Measurements from ENCODE around the gene REN.

The REN gene

DNA sequence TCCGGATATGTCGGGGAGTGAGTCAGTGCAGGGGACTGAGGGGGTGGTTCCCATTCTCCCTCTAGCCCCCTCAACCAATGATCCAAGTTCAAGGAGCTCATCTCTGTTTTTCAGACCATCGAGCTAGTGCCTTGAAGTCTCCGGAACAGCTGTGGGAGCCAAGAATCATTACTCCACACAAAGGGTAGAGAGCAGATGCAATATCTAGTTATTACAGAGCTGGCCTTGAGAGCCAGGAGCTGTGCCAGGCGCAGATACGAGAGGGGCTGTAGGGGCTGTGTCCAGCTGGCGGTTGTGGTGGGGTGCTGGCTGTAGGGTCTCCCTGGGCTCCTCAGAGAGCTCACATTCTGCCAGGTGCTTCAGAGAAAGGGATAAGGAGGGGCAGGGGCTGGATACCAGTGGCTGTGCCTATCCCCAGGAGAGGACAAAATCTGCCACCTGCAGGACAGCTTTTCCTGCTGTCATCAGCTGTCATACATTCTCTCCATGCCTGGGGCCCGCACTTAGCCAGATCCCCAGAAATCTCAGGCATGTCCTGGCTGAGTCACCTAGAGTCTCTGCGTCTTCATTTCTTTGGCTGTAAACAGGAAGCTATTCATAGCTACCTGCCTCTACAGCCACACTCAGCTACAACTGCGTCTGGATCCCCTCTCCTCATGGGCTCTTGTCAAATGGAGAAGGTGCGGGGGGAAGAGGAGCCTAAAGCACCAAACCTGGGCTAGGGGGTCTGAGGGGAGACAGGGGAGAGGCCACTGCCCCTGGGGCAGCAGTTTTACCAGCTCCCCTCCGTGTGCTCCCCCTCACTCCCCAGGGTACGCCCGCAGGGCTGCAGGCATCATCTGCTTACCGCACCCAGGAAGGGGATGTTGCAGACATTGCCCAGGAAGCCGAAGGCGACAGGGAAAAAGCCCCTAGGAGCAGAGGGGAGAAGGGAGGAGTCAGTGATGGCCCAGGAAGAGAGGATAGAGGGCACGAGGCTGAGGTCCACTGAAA is 32.5 kb upstream of the REN start:
- H3K4me3 ChIP-seq (ENCODE audit: low read length) = no peak overlapping the region
- DNase-seq (ENCODE audit: low read depth) = peak; percentile 32
- TF ChIP-seq, protein P1, sequence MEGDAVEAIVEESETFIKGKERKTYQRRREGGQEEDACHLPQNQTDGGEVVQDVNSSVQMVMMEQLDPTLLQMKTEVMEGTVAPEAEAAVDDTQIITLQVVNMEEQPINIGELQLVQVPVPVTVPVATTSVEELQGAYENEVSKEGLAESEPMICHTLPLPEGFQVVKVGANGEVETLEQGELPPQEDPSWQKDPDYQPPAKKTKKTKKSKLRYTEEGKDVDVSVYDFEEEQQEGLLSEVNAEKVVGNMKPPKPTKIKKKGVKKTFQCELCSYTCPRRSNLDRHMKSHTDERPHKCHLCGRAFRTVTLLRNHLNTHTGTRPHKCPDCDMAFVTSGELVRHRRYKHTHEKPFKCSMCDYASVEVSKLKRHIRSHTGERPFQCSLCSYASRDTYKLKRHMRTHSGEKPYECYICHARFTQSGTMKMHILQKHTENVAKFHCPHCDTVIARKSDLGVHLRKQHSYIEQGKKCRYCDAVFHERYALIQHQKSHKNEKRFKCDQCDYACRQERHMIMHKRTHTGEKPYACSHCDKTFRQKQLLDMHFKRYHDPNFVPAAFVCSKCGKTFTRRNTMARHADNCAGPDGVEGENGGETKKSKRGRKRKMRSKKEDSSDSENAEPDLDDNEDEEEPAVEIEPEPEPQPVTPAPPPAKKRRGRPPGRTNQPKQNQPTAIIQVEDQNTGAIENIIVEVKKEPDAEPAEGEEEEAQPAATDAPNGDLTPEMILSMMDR (conservative IDR thresholded peaks at IDR 0.05; ENCODE audit: low read depth, low read length) = peak; percentile 16

DNA sequence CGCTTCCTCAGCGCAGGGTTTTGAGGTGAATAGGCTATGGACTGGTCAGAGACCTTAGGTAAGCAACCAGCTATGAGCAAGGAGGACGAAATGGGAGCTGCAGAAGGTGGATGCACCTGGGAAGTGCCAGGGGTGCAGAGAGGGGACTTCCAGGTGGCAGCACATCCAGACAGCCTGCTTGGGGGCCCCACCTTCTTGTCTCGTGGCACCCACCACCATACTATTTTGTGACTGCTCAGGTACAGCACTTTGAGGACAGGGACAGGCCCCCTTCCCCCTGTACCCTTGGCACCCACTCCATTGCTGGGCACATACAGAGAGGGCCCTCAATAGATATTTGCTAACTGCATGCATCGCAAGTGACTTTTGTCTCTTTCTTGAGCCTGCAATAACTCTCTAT is 30.9 kb upstream of the REN start:
- DNase-seq (ENCODE audit: low read depth) = no peak
- TF ChIP-seq, protein P1 (conservative IDR thresholded peaks at IDR 0.05; ENCODE audit: low read depth, low read length) = no peak

DNA sequence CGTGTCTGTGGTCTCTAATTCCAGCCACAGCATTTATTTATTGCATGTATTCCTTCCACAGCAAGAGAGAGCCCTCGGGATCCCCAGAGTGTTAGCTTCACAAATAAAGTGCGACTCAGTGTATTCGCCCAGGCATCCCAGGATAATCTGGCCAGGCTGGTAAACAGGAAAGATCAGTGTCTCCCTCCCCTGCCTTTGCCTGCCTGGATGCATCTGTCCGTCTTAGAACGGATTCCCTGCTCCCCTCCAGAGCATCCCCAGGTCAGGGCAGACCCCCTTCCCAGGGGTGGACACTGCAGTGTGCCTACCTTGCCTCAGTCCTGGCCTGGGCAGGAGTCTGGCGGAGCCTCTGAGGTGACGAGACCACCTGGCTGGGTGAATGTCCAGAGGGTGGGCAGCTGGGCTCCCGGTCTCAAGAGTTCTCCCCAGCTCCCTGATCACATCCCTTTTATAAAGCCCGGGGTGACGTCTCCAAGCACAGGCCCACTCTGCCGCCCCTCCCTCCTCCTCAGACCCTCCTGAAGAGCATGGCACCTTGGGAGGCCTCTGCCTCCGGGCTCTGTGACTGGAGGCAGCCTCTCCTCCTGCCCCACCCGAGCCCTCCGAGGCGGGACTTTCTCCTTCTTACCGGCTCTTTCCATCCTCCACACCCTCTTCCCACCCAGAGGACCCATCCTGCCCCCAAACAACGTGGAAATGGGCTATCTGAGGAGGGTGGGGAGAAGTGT is 30.1 kb upstream of the REN start, which contains the start of gene KISS1:
Gene KISS1 (minus strand): TSS at position 424 of the 728 bp plus-strand sequence. CDS start 3,615 bp downstream, outside the sequence.
- TF ChIP-seq, protein P1 (conservative IDR thresholded peaks at IDR 0.05; ENCODE audit: low read depth, low read length) = no peak
- no peak within 1 kb of the TSS for H3K4me3 ChIP-seq (ENCODE audit: low read length)
- no peak for DNase-seq (ENCODE audit: low read depth)

More for the DNA sequence above, 30.9 kb upstream of the REN start:
- H3K4me3 ChIP-seq (ENCODE audit: low read length) = no peak overlapping the region

DNA sequence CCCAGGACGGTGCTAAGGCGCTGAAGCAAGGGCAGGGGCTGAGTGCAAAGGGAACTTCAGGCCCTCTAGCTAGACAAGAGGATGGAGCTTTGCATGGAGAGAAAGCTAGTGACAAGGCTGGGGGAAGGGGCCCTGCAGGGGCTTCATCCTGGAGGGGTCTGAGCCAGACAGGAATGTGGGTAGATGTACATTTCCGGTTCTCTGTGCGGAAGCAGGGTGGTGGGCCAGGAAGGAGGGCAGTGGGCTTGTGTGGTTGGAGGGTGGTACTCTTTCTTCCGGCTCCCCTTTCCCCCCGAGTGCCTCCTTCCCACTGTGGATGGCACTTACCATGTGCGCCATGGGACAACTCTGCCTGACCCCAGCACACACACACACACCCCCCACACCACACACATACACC is 28.6 kb upstream of the REN start:
- TF ChIP-seq, protein P1 (conservative IDR thresholded peaks at IDR 0.05; ENCODE audit: low read depth, low read length) = no peak
- DNase-seq (ENCODE audit: low read depth) = no peak
- H3K4me3 ChIP-seq (ENCODE audit: low read length) = no peak overlapping the region

DNA sequence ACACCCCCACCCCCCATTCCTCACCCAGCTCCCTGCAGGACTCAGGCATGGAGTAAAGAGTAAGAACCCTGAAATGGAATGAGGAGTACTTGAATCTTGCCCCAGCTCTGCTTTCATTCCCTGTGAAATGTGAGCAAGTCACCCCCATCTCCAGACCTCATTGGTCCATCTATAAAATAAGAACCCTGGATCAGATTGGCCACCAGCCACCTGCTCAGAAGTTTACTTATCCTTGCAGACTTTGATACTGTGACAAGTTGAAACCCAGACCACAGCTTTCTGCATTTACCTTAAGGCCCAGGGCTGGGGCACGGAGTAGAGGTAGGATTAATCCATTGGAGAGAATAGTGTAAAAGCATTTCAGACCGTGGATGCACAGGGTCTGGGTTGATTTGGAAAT is 27.9 kb upstream of the REN start:
- no peak overlapping the region for H3K4me3 ChIP-seq (ENCODE audit: low read length)
- TF ChIP-seq, protein P1 (conservative IDR thresholded peaks at IDR 0.05; ENCODE audit: low read depth, low read length) = no peak
- DNase-seq (ENCODE audit: low read depth) = no peak

DNA sequence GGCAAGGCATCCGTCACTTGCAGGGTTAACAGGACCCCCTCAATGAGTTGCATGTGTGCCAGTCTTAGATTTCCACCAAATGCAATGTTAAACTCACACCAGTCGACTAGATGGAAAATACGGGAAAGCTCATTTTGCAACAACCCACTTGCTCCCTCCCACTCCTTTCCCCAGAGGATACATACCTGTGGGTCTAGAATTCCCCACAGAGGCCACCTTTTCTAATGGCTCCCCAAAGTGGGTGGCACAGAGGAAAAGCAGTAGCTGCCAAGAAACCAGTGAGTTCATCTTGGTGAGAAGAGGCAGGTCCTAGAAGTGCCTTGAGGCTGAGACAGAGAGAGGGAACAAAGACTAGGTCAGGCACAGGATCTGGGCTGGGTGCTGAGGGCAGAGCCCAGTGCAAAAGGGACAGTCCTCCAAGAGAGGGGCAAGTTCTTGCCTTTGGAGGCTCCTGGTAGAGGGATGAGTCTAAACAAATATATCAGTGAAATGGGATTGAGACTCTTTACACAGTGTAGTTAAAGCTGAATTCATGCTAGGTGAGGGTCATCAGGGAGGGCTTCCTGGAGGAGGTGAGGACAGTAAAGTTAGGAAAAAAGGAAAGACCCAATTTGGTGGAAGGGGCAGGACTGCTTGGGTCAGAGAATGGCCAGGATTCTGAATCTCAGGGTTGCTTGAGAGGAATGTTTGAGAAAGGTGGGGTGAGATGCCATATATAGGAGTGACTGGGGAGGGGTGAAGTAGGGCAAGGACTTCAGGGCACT is 26.6 kb upstream of the REN start:
- H3K4me3 ChIP-seq (ENCODE audit: low read length) = no peak overlapping the region
- TF ChIP-seq, protein P1 (conservative IDR thresholded peaks at IDR 0.05; ENCODE audit: low read depth, low read length) = no peak
- no peak for DNase-seq (ENCODE audit: low read depth)

Measured in retinal pigment epithelial cell (primary cell).